GM10266 (cell line): ENCODE data around the gene AGAP1.

Experiments used
- DNase-seq: peaks from one replicate; pipeline ENCODE4 v3.0.0; 2012; ENCODE audit errors: extremely low spot score
- TF ChIP-seq, protein P1 (sequence below): IDR thresholded peaks from 2 replicates; pipeline ENCODE4 v1.5.1; 2012; ENCODE audit warnings: mild to moderate bottlenecking, low read depth; ENCODE audit not compliant: control insufficient read depth, insufficient read depth; ENCODE audit errors: missing control alignments

The AGAP1 gene

DNA sequence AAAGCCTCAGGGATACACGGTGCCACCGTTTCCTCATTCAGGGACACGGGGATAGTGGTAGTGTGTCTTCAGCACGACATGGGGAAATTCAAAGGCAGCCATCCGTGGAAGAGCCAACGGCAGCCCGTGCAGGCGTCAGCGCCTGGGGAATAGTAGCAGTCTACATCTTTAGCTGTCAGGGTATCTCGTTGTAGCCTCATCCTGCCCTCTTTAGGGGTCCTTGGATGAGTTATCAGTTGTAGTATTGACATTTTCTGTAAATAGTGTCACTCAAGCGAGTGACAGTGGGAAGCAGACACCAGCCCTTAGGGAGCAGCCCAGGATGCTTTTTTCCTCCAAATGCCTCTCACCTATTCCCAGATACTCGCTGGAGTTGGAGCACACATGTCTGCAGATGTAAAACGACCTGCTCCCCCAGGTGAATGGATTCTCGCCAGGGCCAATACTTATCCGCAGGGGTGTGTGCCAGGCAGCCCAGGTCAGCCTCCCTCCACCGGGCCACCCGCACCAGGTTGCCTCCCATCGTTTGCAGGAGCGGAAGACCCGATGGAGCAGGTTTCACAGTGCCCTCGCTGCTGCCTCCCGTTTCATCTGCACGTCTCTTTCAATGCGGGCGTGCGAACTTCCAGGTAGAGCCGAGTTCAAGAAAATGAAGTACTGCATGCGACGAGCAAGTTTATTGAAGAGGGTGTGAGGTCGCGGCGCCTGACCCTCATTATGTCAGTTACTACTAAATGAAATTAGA, 41.0 kb downstream of the AGAP1 start:
- TF ChIP-seq, protein P1, sequence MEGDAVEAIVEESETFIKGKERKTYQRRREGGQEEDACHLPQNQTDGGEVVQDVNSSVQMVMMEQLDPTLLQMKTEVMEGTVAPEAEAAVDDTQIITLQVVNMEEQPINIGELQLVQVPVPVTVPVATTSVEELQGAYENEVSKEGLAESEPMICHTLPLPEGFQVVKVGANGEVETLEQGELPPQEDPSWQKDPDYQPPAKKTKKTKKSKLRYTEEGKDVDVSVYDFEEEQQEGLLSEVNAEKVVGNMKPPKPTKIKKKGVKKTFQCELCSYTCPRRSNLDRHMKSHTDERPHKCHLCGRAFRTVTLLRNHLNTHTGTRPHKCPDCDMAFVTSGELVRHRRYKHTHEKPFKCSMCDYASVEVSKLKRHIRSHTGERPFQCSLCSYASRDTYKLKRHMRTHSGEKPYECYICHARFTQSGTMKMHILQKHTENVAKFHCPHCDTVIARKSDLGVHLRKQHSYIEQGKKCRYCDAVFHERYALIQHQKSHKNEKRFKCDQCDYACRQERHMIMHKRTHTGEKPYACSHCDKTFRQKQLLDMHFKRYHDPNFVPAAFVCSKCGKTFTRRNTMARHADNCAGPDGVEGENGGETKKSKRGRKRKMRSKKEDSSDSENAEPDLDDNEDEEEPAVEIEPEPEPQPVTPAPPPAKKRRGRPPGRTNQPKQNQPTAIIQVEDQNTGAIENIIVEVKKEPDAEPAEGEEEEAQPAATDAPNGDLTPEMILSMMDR: no peak
- DNase-seq: no peak

DNA sequence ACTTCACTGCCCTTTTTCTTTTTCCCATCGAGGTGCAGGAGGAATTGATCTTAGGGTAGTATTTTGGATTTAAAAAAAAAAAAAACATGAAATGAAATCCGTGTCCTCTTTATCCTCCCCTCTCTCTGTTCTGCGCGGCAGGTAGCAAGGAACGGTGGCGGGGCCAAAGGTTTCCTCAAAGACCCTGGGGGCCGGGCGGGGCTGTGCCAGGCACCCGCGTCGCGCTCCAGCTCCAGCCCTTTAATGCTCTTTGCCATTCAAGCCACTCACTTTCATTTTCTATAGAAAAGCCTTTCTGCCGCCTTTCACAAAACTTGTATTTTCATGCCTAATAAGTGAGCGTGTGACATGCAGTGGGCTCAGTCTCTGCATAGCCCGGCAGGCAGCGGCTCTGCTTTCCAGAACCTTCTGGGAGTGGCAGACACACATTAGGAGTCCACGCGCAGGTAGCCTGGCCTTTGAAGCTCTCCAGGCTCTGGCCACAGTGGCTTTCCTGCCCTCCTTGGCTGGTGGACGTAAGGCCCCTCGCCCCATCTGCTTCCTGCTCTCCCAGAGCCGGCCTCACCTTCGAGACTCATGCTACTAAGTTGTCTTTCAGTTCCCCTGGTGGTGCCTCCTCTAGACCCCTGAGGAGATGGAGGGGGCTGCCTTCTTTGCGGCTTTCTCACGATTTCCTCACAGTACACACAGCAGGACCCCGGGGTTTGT, 41.7 kb downstream of the AGAP1 start:
- DNase-seq: no peak
- TF ChIP-seq, protein P1: no peak

DNA sequence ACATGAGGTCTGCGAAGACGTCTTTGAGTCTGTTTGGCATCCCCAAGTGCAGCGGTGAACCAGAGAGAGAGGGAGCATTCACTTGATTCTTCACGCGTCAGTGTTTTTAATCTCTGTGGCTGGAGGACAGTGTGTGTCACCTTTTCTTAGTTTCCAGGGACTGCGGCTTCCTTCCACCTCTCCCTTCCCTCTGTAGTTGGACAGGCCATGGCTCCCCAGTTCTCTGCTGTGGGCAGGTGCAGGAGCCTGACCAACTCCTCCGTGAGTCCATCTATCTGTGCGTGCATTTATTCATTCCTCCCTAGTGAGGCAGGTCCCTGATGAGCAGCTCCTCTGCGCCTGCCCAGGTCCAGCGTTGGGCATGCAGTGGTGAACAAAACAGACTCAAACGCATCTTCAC, 42.9 kb downstream of the AGAP1 start:
- TF ChIP-seq, protein P1: no peak
- DNase-seq: no peak

DNA sequence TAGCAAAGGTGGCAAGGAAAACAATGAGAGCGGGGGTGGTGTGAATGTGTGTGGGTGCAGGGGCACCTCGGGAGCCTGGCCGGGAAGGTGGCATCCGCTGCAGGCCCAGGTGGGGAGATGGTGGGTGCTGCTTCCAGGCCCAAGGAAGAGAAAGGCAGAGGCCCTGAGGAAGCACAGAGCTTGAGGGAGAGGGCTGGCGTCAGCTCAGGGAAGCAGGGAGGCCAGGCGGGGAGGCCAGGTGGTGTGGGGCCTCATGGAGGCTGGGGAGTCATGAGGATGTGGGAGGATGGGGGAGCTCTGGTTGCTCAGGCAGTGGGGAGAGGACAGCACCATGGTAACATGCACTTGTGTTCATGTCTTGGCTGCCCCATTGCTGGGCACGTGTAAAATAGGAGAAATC, 43.3 kb downstream of the AGAP1 start:
- no peak for DNase-seq

DNA sequence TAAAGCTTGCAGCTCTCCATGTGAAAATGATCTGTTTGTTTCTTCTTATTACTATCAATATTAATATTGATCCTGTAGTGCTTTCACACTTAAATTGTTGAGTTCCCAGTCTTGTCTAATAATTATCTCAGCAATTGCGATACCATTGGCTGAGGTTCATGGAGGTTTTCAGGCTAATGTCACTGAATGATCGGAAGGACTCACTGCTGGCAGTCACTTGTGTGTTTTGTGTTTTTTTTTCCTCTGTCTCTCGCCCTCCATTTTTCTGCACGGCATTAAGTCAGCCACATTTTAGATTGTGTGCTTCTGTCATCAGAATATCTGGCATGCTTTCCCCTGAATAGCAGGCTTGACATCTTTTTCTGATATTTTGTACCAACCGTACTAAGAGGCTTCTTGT, 43.7 kb downstream of the AGAP1 start:
- no peak for DNase-seq
- TF ChIP-seq, protein P1: no peak

More for the DNA sequence above, 43.3 kb downstream of the AGAP1 start:
- TF ChIP-seq, protein P1: no peak

DNA sequence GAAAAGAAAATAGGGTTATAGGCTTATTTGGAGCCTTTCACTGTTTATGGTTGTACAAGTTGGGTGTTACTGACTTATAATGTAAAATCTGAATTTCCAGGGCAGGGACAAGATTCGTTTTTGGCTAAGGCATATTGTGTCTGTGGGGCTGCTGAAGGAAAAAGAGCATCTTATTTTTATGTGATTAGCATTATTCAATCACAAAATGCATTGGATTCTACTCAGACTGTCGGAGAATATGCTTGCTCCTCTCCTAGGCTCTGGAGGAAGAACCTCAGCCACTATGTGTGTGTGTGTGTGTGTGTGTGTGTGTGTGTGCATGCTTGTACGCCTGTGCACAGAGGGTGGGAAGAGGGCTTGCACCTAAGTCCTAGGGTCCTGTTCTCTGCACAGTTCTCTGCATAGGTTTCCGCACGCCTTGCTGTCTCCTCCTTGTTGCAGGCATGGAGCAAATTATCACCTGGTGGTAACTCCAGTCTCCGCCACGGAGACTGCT, 44.3 kb downstream of the AGAP1 start:
- no peak for DNase-seq
- TF ChIP-seq, protein P1: no peak

DNA sequence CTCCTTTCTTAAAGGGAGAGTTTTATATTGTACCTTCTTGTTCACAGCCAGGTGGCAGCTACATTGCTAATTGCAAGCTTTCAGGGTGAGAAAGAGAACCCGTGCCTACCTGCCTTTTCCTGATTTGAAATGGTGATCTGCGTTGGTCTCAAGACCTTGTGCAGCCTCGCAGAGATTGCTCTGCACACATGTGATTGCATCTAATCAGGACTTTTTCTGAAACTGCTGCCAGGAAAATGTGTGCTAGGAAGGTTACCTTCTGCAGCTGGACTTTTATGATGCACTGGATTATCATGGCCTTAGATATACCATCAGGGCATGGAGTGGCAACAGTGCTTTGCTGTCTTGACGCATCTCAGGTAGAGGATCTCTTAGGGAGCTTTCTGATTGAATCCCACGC, 45.1 kb downstream of the AGAP1 start:
- DNase-seq: no peak
- TF ChIP-seq, protein P1: no peak
